D721Med (cell line): ENCODE measurements around the gene HPN.

Experiments used
- DNase-seq: peaks from one replicate; pipeline ENCODE4 v3.0.0; 2011; ENCODE audit warnings: low spot score; ENCODE audit not compliant: insufficient read length
- FAIRE-seq: peaks from 2 replicates; lab custom pipeline; 2011; peaks lifted over from hg19 to GRCh38; lab: Jason Lieb, UNC
- CTCF ChIP-seq: IDR thresholded peaks from 2 replicates; pipeline ENCODE4 v1.5.1; 2012; ENCODE audit warnings: mild to moderate bottlenecking, control low read depth; ENCODE audit not compliant: insufficient read depth; ENCODE audit errors: missing control alignments

The HPN gene

GRCh38 chr19:35089554-35089953, 48.0 kb downstream of the HPN start:
- no peak for TF ChIP-seq CTCF
- no peak for FAIRE-seq

GRCh38 chr19:35090160-35090505, 48.6 kb downstream of the HPN start:
- FAIRE-seq (no peak), DNase-seq (no peak)
- TF ChIP-seq CTCF: no peak

More at GRCh38 chr19:35089554-35089953, 48.0 kb downstream of the HPN start:
- no peak for DNase-seq

DNA sequence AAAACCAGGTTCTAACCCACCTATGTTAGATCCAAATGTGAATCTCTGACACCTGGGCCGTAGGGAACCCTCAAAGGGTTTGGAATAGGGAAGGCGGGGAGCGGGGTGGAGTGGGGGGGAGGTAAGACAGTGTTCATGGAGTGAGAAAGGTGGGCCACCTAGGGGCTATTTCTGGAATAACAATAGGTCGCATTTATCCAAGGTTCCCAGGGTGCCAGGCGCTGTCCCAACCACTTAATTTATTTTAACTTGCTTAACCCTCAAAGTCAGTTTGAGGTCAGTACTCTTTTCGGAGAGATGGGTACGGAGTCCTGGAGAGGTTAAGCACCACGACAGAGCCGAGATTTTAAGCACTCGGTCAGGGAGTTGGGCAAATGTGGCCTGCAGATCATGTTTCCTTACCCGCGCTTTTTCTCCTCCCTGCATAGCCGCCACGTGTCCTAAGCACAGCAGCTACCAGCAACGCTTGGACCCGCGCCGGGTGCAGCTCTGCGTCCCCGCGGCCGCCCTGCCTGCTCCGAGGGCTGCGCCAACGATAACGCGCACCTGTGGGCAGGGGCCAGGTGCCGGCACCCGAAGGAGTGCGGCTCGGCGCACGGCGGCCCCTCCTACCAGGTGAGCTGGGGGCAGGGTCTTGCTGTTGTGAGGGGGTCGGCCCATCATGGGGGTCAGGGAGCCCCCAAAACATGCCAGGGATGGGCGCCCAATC, 49.1 kb downstream of the HPN start:
- peak; percentile 46 for TF ChIP-seq CTCF
- FAIRE-seq (no peak), DNase-seq (peak; percentile 84)

- no peak for TF ChIP-seq CTCF
- FAIRE-seq (no peak), DNase-seq (no peak)
These were observed 51.9 kb downstream of the HPN start for GRCh38 chr19:35093430-35093829.

- FAIRE-seq (no peak), DNase-seq (no peak)
- TF ChIP-seq CTCF: no peak
These were observed 52.6 kb downstream of the HPN start for GRCh38 chr19:35093941-35094647.

DNA sequence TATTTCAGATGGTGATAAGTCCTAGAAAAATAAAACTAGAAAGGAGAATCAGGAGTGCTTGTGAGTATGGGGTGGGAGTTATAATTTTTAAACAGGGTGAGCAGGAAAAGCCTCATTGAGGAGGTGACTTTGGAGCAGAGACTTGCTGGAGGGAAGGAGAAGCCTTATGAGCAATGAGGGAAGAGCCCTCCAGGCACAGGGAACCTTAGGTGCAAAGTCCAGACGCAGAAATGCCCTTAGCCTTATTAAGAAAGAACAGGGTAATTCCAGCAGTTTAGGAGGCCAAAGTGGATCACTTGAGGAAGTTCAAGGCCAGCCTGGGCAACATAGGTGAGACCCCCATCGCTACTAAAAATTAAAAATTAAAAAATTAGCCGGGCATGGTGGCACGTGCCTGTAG, 53.1 kb downstream of the HPN start:
- DNase-seq (no peak), FAIRE-seq (no peak)
- no peak for TF ChIP-seq CTCF
